Activated naive CD4-positive, alpha-beta T cell treated with Interleukin-2 at 50 U/mL for 16 hours (primary cell): ENCODE results near the gene DPYD.

ENCODE experiments used
- DNase-seq: peaks from one replicate; pipeline ENCODE4 v3.0.0-alpha.2; 2020

Gene DPYD

GRCh38 chr1:97123717-97124431 is 797.0 kb downstream of the DPYD start:
- no peak for DNase-seq

- DNase-seq, result no peak
Observed at GRCh38 chr1:97120806-97121205, 800.0 kb downstream of the DPYD start.

GRCh38 chr1:97119260-97120158 is 801.3 kb downstream of the DPYD start:
- DNase-seq, result no peak

GRCh38 chr1:97114842-97115241 is 806.0 kb downstream of the DPYD start:
- DNase-seq, result no peak

GRCh38 chr1:97112442-97112841 is 808.4 kb downstream of the DPYD start:
- DNase-seq, result no peak

GRCh38 chr1:97108179-97108578 is 812.7 kb downstream of the DPYD start:
- no peak for DNase-seq

- no peak for DNase-seq
Observed at GRCh38 chr1:97105531-97105930, 815.3 kb downstream of the DPYD start.

GRCh38 chr1:97101509-97101908 is 819.3 kb downstream of the DPYD start:
- DNase-seq, result no peak

GRCh38 chr1:97097404-97097925 is 823.4 kb downstream of the DPYD start:
- DNase-seq, result no peak

GRCh38 chr1:97095764-97096163 is 825.1 kb downstream of the DPYD start:
- DNase-seq, result no peak

GRCh38 chr1:97094247-97094972 is 826.4 kb downstream of the DPYD start:
- no peak for DNase-seq

- DNase-seq, result no peak
Observed at GRCh38 chr1:97093741-97094140, 827.1 kb downstream of the DPYD start.

- DNase-seq, result no peak
Observed at GRCh38 chr1:97092824-97093223, 828.0 kb downstream of the DPYD start.

- DNase-seq, result no peak
Observed at GRCh38 chr1:97091679-97092078, 829.2 kb downstream of the DPYD start.

- DNase-seq, result no peak
Observed at GRCh38 chr1:97091263-97091662, 829.6 kb downstream of the DPYD start.

GRCh38 chr1:97090725-97091124 is 830.1 kb downstream of the DPYD start:
- DNase-seq, result no peak

GRCh38 chr1:97089173-97089572 is 831.7 kb downstream of the DPYD start:
- no peak for DNase-seq

GRCh38 chr1:97088391-97088790 is 832.4 kb downstream of the DPYD start:
- no peak for DNase-seq

GRCh38 chr1:97084546-97084945 is 836.3 kb downstream of the DPYD start:
- DNase-seq, result no peak

- no peak for DNase-seq
Observed at GRCh38 chr1:97082160-97082848, 838.5 kb downstream of the DPYD start.

GRCh38 chr1:97078872-97079271 is 842.0 kb downstream of the DPYD start:
- no peak for DNase-seq

- DNase-seq, result no peak
Observed at GRCh38 chr1:97077221-97077620, 843.6 kb downstream of the DPYD start.

GRCh38 chr1:97074771-97075170 is 846.1 kb downstream of the DPYD start:
- DNase-seq, result no peak
